SKM-1 treated with dmso at 0.1 percent for 144 hours (cell line): Measurements from ENCODE around the gene NUAK1.

ENCODE experiments used
- DNase-seq: peaks from one replicate; lab custom pipeline; 2025; ENCODE audit not compliant: unreplicated experiment; lab: John Stamatoyannopoulos, UW

Gene NUAK1

DNA sequence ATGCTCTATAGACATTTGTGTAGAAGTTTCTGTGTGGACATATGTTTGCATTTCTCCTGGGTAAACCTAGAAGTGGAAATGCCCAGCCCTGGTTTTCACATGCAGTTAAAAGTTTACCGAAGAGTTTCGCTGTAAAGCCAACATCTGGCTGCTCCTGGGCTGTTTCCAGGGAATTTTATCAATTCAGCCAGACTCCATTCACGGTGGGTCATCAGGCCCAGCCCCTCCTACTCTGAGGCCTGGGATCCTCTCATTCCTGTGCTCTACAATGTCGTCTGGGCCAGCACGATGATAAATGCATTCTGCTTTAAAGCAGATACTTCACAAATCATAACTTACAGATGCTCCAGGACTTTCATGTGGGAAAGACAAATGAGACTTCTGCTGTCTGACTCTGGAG, 7.1 kb downstream of the NUAK1 start:
- no peak for DNase-seq

DNA sequence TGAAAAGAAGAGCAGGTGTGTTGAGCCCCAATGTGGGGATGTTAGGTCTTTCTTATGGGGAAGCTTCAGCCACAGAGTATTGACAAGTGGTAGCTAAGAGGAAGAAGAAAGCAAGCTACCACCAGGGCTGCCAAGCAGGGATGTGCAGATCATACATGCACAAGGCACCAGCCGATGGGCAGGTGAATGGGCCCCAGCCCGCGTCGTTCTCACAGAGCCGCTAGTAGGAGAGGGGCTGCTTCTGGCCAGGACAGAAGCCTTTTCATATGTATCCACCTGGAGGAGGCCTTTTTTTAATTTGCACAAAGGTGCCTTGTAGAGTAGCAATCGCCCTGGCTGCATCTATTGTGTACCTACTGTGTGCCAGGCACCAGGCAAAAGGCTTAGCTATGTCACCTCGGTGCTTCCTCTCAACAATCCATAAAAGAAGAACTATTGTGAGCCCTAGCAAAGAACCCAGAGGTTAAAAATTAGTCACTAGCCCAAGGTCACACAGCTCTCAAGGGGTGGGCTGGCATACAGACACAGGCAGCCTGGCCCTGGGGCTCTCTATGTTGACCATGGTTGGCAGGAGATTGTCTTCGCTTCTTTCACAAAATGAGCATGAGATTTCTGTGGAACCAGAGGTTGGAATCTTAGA, 8.2 kb downstream of the NUAK1 start:
- no peak for DNase-seq

DNA sequence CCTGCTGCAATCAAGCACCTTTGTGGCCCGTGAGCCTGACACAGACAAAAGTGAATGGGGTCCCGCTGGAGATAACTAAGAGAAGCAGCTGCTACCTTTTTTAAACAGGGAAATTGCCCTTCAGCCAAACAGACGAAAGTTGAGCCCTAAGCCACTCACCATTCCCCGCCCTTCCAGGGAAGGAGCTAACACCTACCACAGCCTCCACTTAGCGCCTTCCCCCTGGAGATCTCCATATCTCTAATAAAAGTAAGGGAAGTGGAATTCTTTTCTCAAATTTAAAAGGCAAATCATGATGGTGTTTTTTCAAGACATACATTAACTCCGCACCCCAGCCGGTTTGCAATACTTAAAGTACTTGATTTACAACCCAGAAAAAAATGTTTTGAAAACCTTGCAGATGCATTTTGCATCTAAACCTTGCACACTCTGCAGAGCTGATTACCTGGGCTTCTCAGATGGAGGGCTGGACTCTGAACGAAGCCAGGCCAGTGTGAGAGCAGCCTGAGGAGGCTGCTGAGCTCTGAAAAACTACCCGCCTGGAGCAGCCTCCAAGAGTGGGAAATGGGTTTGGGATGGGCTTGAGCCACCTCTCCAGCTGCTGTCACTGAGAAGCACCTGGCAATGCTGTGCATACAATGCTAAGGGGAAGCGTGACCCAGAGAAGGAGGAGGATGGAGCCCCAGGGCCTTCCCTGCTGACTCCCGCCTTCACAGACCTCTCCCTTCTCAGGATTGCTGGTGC, 10.0 kb downstream of the NUAK1 start:
- no peak for DNase-seq

DNA sequence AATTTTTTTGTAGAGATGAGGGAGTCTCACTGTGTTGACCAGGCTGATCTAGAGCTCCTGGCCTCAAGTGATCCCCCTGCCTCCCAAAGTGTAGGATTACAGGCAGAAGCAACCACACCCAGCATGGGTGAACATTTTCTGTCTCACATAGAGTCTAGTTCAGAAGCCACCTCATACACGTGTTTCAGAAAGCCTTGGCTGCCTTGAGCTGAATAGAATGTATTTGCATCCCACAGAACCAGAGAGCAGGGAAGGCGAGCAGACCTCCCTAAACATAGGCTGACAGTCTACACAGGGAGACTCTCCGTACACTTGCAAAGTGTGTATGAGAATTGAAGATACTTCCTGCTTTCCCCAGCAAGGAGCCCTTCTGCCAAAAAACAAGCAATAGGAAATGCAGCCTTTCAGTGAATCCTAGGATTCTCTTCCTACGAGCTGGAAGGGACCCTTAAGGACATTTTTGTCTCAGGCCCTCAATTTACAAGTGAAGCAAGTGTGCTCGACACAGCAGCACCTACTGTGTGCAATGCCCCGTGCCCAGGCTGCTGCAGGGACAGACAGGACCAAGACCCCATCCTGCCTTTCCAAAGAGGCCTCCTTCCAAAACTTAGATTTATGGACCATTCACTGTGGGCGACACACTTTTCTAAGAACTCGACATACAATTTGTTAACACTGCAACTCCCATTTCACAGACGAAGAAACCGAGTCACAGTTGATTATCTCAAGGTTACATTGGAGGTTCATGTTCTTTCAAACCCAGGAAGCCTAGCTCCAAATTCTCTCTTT, 11.2 kb downstream of the NUAK1 start:
- no peak for DNase-seq

DNA sequence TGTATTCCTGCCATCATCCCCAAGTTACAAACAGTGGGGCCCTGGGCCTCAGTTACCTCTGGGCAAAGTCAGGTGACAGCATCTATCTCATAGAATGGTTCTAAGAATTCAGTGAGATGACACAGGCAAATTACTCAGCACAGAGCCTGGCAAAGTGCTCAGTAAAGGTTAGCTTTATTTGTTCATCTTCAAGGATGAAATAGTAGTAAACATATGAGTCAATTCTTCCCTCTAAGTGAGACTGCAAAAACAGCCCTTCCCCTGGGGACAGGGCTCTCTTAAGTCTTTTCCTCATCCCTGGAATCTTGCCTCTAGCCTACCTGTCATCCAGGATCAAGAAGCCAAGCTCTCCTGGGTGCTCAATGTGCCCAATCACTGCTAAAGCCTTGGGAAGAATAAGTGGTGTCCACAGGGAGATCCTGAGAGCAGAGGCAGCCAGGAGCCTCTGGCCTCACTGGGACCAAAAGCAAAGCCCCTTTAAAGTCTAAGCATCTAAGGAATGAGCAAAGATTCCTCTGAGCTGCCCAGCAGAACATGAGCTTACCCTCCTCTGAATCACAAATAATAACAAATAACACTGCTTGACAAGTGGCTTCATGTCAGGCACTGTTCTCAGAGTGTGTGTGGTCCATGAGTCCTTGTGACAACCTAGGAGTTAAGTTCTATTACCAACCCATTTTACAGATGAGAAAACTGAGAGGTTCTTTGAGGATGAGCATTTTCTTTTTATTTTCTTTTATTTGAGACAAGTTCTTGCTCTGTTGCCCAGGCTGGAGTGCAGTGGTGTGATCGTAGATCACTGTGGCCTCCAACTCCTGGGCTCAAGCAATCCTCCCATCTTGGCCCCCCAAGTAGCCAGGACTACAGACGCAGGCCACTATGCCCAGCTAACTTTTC, 12.1 kb downstream of the NUAK1 start:
- no peak for DNase-seq

DNA sequence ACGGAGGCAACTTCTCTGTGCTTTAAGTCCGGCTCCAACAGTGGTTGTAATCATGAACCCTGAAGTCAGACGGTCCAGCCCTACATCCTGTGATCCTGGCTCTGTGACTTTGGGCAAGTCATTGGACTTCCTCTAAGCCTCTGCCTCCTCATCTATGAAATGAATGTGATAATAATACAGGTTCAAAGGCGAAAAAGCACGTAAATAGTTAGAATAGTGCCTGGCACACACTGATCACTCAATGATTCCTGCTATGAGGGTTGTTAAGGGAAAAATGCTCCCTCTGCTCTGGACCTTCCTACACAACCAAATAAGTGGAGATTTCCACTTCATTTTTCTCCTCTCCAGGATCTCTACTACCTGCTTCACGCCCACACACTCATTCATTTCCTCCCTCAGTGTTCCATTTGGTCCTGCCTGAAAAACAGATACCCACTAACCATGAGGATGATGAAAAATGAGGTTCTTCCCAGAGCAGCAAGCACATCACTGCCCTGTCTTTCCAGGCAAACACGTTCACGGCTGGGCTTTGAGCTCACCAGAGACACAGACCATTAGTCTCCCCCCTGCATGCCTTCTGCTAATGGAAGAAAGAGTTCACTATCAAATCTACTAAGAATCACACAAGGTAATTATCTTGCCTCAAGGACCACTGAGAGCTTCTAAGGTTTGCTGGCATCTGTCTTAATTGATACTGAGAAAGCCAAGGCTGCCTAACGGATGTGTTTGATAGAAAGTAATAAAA, 13.2 kb downstream of the NUAK1 start:
- DNase-seq: no peak

DNA sequence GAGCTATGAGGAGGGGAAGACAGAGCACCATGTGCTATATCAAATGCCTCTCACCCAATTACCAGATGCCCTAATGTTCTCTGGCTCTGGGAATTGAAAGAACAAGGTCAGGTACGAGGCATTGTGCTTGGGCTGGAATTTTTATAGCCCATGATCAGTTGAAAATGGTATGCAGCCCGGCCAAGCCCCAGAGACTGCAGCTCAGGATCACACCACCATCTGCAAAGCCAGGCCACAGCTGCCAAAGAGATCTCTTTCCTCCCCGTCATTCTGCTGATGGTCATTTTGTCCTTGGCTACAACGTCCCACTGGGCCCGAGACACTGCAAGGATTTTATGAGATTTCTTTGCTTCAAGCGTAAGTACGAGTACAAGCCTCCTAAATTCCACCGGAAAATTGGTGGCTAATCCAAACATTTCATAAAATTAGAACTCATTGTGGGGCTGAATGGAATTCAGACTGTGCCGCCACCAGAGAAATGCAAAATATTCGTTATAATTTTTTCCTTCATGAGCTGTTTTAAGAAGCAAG, 15.1 kb downstream of the NUAK1 start:
- DNase-seq: no peak

DNA sequence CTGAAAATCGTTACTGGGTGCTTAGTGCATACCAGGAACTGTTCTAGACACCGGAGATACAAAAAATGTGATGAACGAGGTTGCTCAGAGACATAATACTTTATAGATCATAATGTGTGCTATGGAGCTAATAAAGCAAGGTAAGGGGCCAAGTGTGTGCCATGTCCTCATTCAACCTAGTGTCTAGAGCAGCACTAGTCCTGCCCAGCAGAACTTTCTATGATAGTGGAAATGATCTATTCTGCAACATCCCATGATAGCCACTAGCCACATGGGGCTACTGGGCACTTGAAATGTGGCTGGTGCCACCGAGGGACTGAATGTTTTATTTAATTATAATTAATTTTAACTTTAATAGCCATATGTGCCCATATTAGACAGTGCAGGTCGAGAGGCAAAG, 15.6 kb downstream of the NUAK1 start:
- no peak for DNase-seq

DNA sequence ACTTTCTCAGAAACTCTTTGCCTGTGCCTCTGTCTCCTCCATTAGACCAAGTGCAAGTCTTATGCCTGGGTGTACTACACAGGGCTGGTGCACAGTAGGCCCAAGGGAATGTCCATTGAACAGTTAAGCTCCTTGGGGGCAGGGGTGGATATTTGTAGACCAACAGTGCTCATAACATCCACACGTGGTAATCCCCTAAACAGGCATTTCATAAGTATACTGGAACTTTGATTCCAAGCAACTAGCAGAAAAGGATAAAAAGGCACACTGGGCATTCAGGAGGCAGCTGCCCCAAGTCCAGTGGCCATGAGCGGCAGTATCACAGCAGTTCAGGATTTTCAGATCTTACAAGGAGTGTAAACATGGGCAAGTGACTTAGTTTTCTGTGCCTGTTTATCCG, 16.8 kb downstream of the NUAK1 start:
- DNase-seq: no peak

DNA sequence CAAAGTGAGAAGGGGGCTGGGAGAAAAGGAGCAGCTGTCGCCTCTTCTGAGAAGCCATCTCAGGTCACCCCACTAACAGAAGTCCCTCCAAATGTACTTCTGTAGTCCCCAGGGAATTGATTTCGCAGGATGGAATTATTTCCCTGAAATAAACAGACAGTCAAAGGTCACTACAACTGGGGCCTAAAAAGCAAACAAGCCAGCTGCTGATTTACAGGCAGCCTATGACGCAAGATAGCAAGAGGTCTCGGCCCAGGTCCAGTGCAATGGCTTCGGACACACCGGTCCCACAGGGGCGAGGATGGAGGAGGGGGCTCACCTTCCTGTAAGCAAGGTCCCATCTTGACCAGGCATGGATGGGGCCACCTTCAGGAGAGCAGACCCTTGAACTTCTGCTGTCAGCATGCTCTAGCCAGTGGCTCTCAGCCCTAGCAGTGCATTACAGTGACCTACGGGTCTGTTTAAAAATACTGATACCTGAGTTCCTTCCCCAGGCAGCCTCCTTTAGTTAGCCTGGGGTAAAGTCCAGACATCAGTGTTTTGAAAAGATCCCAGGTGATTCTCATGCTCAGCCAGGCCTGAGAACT, 18.1 kb downstream of the NUAK1 start:
- DNase-seq: no peak

DNA sequence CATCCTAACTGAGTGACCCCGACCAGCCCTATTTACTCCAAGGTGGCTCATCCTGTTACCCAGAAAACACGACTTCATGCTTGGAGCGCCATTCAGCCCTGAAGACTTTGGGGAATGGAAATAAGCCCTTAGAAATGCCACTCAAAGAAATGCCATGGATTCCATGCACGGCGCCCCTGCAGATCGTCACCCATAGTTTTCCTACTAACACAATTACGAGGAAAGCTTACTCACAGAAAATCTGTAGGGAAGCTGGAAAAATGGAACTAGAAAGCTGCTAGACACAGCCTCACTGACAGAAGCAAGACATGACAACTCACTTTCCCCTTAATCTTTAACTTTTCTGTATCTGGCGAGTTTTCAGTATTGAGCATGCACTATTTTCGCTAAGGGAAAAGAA, 19.5 kb downstream of the NUAK1 start:
- no peak for DNase-seq

DNA sequence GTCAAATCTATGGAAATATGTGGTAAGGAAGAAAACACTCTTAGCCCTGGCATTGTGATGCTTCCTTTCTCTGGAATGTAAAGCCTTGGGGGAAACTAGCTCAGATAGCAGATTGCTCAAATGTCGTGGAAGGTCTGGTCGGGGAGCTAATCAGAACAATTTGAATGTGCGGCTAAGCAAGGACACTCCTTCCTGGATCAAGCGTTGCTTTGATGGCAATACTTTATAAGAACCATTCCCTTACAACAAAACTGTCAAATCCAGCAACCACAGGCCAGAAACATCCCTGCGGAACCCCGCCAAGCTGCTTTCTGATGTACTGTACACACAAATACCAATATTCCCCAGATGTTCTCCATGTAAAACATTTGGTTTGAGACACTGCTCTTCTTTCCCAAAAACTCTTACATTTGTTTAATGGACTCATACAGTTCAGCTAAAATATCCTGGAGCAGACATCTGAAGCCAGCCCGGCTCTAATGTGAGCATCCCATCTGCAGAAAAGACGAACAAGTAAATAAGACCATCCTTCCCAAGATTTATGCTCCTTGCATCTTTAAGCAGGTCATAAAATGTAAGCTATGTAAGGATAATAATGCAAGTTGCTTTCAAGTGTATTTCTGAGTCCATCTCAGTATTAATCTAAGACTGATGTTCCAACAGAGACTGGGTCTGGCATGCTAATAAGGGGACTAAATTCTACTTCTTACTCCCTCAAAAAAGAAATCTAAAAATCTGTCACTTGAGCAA, 20.2 kb downstream of the NUAK1 start:
- no peak for DNase-seq

DNA sequence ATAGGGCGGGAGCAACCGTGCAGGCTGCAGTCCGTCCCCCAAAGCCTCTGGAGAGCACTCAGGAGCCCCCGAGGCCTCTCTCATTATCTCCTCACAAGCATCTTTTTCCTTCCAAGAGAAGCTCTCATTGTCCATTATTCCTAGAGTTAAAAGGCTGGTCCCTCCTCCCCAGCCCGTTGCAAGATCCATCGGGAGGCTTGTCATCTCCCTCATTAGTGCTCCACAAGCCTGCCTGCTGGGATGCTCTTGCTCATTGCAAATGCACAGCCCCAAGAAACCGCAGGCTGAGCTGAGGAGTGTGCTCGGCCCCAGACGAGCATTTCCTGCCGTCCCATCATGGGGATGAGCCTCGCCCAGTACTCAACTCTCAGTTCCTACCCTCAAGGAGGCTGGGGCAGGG, 23.3 kb downstream of the NUAK1 start:
- DNase-seq: no peak

DNA sequence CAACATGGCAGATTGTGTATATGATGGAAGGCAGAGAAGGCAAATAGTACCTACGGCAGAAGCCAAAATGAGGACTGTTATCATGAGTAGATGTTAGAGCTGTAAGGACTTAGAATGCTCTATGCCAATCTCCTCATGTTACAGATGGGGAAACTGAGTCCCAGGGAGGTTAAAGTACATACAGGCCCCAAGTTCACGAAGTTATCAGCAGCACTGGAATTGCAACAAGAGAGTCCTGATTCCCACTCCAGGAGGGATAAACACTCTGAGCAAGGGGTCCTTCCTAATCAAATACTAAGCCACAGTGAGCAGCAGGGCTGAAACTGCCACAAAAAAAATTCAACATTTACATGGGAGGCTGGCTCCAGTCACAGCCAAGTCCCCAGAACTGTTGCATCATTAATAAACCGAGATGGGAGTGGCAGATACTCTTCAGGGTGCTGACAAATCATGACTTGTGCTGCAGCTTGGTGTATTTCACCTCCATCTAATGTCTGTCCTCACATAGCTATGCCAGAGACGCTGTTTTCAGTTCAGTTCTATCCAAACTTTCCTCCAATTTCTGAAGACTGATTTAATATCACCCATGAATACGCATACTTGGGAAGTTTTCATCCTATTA, 24.2 kb downstream of the NUAK1 start:
- DNase-seq: no peak

DNA sequence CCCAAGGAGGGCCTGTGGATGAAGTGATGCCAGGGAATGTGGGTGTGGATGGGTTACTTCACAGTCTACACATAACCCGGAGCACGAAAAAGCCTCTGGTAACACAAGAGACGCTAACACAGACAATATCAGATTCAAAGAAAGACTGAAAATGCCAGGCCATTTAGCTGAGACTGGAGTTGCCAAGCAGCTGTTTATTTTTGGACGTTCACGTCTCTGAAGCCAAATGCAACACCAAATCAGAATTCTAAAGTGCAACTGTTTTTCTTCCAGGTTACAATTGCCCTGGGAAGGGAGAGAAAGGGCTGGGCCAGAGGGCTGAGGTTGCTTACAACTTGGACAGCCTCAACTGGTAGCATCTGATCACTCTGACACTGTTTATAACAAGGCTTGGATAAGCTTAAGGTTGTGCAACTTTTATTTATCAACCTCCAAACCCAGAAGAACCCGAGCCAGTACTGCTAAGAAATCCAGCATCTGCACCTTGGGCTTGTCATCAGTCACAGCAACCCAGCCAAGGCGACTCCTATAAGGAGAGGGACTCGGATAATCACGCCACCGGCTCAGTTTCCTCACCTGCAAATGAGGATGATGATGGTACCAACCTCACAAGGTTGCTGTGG, 24.8 kb downstream of the NUAK1 start:
- no peak for DNase-seq

DNA sequence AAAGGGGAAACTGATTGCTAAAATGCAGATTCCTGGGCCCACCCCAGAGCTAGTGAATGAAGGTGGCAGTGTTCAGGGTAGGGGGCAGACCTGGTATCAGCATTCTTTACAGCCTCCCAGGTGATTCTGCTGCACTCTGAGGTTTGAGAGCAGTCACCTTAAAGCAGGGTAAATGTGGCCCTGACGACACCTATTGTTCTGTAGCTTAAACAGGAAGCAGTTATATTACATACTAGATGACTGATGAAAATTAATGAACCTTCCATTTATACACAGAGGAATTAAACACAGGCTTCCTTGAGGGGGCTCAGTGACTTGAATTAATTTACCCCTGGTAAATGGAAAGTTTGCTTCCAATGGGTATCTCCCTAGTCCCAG, 25.3 kb downstream of the NUAK1 start:
- no peak for DNase-seq

DNA sequence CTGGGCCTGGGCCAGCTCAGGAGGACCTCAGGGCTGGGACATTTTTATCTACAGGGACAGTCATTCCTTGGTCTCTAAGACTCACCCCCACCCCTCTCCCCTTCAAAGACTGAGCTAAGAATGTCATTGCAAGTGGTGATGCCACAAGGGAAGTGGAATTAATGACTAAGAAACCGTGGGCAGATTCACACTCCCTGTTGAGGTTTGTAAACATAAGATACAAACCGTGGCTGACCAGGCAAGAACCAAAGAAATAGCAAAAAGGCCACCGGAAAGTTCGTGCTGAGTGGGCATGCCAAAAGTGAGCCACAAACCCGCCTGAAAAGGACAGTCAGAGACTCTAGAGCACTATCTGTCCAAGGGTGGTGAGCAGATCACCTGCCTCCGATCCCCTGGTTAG, 25.7 kb downstream of the NUAK1 start:
- peak; percentile 39 for DNase-seq

DNA sequence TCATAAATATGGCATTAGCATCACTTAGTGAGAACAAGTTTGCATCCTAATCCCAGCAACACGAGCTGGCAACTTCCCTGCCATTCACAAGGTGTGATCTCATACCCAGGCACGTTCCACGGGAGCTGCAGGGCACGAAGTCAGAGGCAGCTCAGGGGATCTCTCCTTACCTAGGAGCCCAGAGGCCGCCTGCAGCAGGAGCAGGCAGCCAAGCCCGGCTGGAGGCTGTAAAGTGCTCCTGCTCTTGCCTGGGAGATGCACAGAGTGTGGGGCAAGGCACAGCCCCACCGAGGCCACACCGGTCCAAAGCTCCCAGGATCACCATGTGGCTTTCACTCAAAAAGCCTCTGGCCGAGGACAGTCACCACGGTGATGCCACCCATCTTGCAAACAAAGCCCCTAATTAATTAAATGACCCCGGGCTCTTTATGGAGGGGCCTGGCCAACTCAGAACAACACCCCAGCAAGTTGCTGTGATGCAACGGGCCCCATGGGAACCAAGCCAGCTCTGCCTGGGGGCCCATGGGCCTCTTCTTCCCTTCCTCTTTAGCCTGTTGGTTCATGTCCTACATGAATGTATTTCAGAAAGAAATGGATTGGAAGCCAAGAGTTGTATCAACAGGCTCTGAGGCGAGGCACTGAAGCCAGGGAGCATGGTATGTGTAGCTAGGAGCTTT, 26.5 kb downstream of the NUAK1 start:
- peak; percentile 52 for DNase-seq
